Activated B cell treated with CpG ODN at 0.5 μM for 24 hours (primary cell): ENCODE measurements around the gene CLK4. TPM values are rescaled to one million over a fixed set of nuclear protein-coding genes. Genes with fewer than 3 reads are reported as not detected.

Source experiments
- ATAC-seq: fragments of 200-7000 bp; cut with Tn5 transposase; one replicate; pipeline ENCODE4 v1.10.0; 2021; ENCODE audit warnings: low read depth, mild to moderate bottlenecking, moderate library complexity
- CTCF ChIA-PET: fragments of 350-600 bp; sonication (Branson Sonifier 250); formaldehyde crosslinking; loops from one replicate; lab custom pipeline; 2021; ENCODE audit warnings: antibody characterized with exemption; lab: Charles Lee
- POLR2A ChIA-PET: fragments of 350-600 bp; sonication (Branson Sonifier 250); formaldehyde crosslinking; loops from one replicate; lab custom pipeline; 2021; ENCODE audit warnings: antibody characterized with exemption; lab: Charles Lee
- DNase-seq: peaks from one replicate; pipeline ENCODE4 v3.0.0; 2022
- H3K27ac Mint-ChIP-seq: one replicate; pipeline ENCODE4 v1.8.0; 2020; ENCODE audit warnings: mixed read lengths
- H3K27me3 Mint-ChIP-seq: one replicate; pipeline ENCODE4 v1.8.0; 2021; ENCODE audit warnings: mixed read lengths
- H3K36me3 Mint-ChIP-seq: one replicate; pipeline ENCODE4 v1.8.0; 2021; ENCODE audit warnings: low read depth, mixed read lengths
- H3K4me1 Mint-ChIP-seq: one replicate; pipeline ENCODE4 v1.8.0; 2021; ENCODE audit warnings: mixed read lengths
- H3K4me3 Mint-ChIP-seq: one replicate; pipeline ENCODE4 v1.8.0; 2020; ENCODE audit warnings: mild to moderate bottlenecking, mixed read lengths
- H3K9me3 Mint-ChIP-seq: one replicate; pipeline ENCODE4 v1.8.0; 2020; ENCODE audit warnings: mixed read lengths
- CTCF ChIP-seq: fragments of 200-600 bp; IDR thresholded peaks from one replicate; pipeline ENCODE4 v1.8.0; 2022; ENCODE audit warnings: antibody characterized with exemption, mild to moderate bottlenecking
- intact Hi-C: fragments of 100-400 bp; cut with micrococcal nuclease; formaldehyde crosslinking; loops from one replicate; pipeline ENCODE4 v1.15.1; 2024
- total RNA-seq: library from RNA; stranded (reverse); gene quantifications from 2 replicates; pipeline ENCODE4 v1.2.3, GENCODE V29; 2022

The CLK4 gene
- total RNA-seq, 1 donor from 2014 or later: 65.3 TPM

GRCh38 chr5:178595150-178595549, 31.7 kb downstream of the CLK4 start:
- ChIA-PET POLR2A (no interaction called here), CTCF (no interaction called here)
- H3K27ac Mint-ChIP-seq: no peak overlapping the region
- DNase-seq (no peak), ATAC-seq (no peak)
- no peak for TF ChIP-seq CTCF
- H3K36me3 Mint-ChIP-seq: peaks cover 39% of the 10 kb centered on the region
- H3K27me3 Mint-ChIP-seq: peaks cover 15% of the 10 kb centered on the region
- peaks cover 23% of the 10 kb centered on the region for H3K9me3 Mint-ChIP-seq
- H3K4me3 Mint-ChIP-seq: no peak overlapping the region
- peaks cover 8% of the 10 kb centered on the region for H3K4me1 Mint-ChIP-seq
- intact Hi-C loops: no loop called here

- H3K4me1 Mint-ChIP-seq: peaks cover 11% of the 10 kb centered on the region
- DNase-seq: no peak
- peak overlapping the region; percentile 73 for H3K4me3 Mint-ChIP-seq
- no peak for TF ChIP-seq CTCF
- no peak overlapping the region for H3K27ac Mint-ChIP-seq
- H3K36me3 Mint-ChIP-seq: peaks cover 18% of the 10 kb centered on the region
- no peak for ATAC-seq
- POLR2A ChIA-PET: no interaction called here
- CTCF ChIA-PET: interaction anchor here (1.4 kb wide), 1 partner anchor 356 kb away, joined by 3 read pairs; no protein-coding TSS in a partner anchor
- intact Hi-C loops: no loop called here
- H3K9me3 Mint-ChIP-seq: peaks cover 18% of the 10 kb centered on the region
- H3K27me3 Mint-ChIP-seq: peaks cover 37% of the 10 kb centered on the region
Observed at GRCh38 chr5:178590924-178591423, 35.9 kb downstream of the CLK4 start.

- Mint-ChIP-seq H3K9me3 (peaks cover 13% of the 10 kb centered on the region), H3K27ac (no peak within 1 kb of the TSS), H3K36me3 (peaks cover 16% of the 10 kb centered on the region), H3K4me3 (peak within 1 kb of the TSS; percentile 73), H3K27me3 (peaks cover 37% of the 10 kb centered on the region), H3K4me1 (peaks cover 11% of the 10 kb centered on the region)
- DNase-seq (no peak), ATAC-seq (peak; percentile 72)
- intact Hi-C loops: no loop called here
- no peak for TF ChIP-seq CTCF
- ChIA-PET POLR2A (no interaction called here), CTCF (interaction anchor here (1.4 kb wide), 1 partner anchor 355 kb away, joined by 3 read pairs; no protein-coding TSS in a partner anchor)
Observed at GRCh38 chr5:178590141-178590923, 36.5 kb downstream of the CLK4 start, which contains the start of gene COL23A1. Gene COL23A1, minus strand, starts transcription at chr5:178590393.

- DNase-seq: no peak
- CTCF ChIA-PET: no interaction called here
- TF ChIP-seq CTCF: no peak
Observed at GRCh38 chr5:178589180-178590140, 37.4 kb downstream of the CLK4 start.

More at GRCh38 chr5:178589180-178590140, 37.4 kb downstream of the CLK4 start:
- Mint-ChIP-seq H3K9me3 (peaks cover 5% of the 10 kb centered on the region), H3K27me3 (peaks cover 37% of the 10 kb centered on the region), H3K4me3 (peak overlapping the region; percentile 48), H3K4me1 (peaks cover 11% of the 10 kb centered on the region), H3K27ac (no peak overlapping the region), H3K36me3 (peaks cover 7% of the 10 kb centered on the region)
- no peak for ATAC-seq
- POLR2A ChIA-PET: interaction anchor here (0.5 kb wide), 1 partner anchor 14 kb away, joined by 3 read pairs; no protein-coding TSS in a partner anchor
- intact Hi-C loops: no loop called here
